H9 (cell line): ENCODE results near the gene HSPD1. TPM values are rescaled to one million over a fixed set of nuclear protein-coding genes. Genes with fewer than 3 reads are reported as not detected.
A peak's percentile ranks its signal among the peaks of the same experiment; 100 is the strongest.

ENCODE experiments used
- DNase-seq: peaks from one replicate; pipeline ENCODE4 v3.0.0-alpha.2; 2017
- H2AFZ ChIP-seq: one replicate; pipeline ENCODE4 v1.6.1; 2013; ENCODE audit warnings: mild to moderate bottlenecking, low read length, control low read depth, moderate library complexity
- H2AK5ac ChIP-seq: 2 replicates; pipeline ENCODE4 v1.6.1; 2013; ENCODE audit warnings: low read length, control low read depth, mixed read lengths; ENCODE audit not compliant: insufficient read length
- H2BK120ac ChIP-seq: one replicate; pipeline ENCODE4 v1.6.1; 2013; ENCODE audit warnings: low read depth, mild to moderate bottlenecking, low read length, control low read depth, inconsistent platforms; ENCODE audit not compliant: poor library complexity, severe bottlenecking
- H2BK12ac ChIP-seq: 2 replicates; pipeline ENCODE4 v1.6.1; 2013; ENCODE audit warnings: low read length, control low read depth, mixed read lengths, low read depth; ENCODE audit not compliant: insufficient read length
- H2BK15ac ChIP-seq: 2 replicates; pipeline ENCODE4 v1.6.1; 2013; ENCODE audit warnings: low read depth, low read length, control low read depth
- H2BK20ac ChIP-seq: one replicate; pipeline ENCODE4 v1.6.1; 2013; ENCODE audit warnings: low read depth, mild to moderate bottlenecking, low read length, control low read depth, inconsistent platforms; ENCODE audit not compliant: poor library complexity, severe bottlenecking
- H2BK5ac ChIP-seq: 2 replicates; pipeline ENCODE4 v1.6.1; 2013; ENCODE audit warnings: low read length, control low read depth, mixed read lengths; ENCODE audit not compliant: insufficient read length
- H3K14ac ChIP-seq: 2 replicates; pipeline ENCODE4 v1.6.1; 2013; ENCODE audit warnings: low read length, control low read depth; ENCODE audit not compliant: insufficient read depth
- H3K18ac ChIP-seq: 2 replicates; pipeline ENCODE4 v1.6.1; 2013; ENCODE audit warnings: low read depth, mild to moderate bottlenecking, mixed read lengths, low read length, control low read depth; ENCODE audit not compliant: insufficient read length
- H3K23ac ChIP-seq: 2 replicates; pipeline ENCODE4 v1.6.1; 2013; ENCODE audit warnings: low read length, control low read depth, mixed read lengths, low read depth; ENCODE audit not compliant: insufficient read length
- H3K23me2 ChIP-seq: 2 replicates; pipeline ENCODE4 v1.6.1; 2013; ENCODE audit warnings: low read depth, mild to moderate bottlenecking, mixed read lengths, low read length, control low read depth; ENCODE audit not compliant: insufficient read length, poor library complexity, severe bottlenecking
- H3K27ac ChIP-seq: 2 replicates; pipeline ENCODE4 v1.5.1; 2013; ENCODE audit warnings: low read length, control low read depth, mixed read lengths, low read depth; ENCODE audit not compliant: insufficient read length
- H3K27me3 ChIP-seq: 2 replicates; pipeline ENCODE4 v1.6.1; 2013; ENCODE audit warnings: low read length, control low read depth, inconsistent platforms; ENCODE audit not compliant: insufficient read depth
- H3K4ac ChIP-seq: 2 replicates; pipeline ENCODE4 v1.6.1; 2013; ENCODE audit warnings: low read depth, mild to moderate bottlenecking, control low read depth, inconsistent platforms, low read length, moderate library complexity
- H3K4me1 ChIP-seq: 2 replicates; pipeline ENCODE4 v1.6.1; 2013; ENCODE audit warnings: low read length, control low read depth, inconsistent platforms; ENCODE audit not compliant: insufficient read depth
- H3K4me2 ChIP-seq: 2 replicates; pipeline ENCODE4 v1.6.1; 2013; ENCODE audit warnings: low read length, control low read depth, mixed read lengths; ENCODE audit not compliant: insufficient read length, insufficient read depth
- H3K56ac ChIP-seq: 2 replicates; pipeline ENCODE4 v1.6.1; 2013; ENCODE audit warnings: low read depth, mild to moderate bottlenecking, mixed read lengths, low read length, control low read depth; ENCODE audit not compliant: insufficient read length
- H3K79me1 ChIP-seq: 2 replicates; pipeline ENCODE4 v1.6.1; 2013; ENCODE audit warnings: low read depth, mild to moderate bottlenecking, moderate library complexity, low read length, control low read depth, inconsistent platforms; ENCODE audit not compliant: insufficient read depth, poor library complexity, severe bottlenecking
- H3K79me2 ChIP-seq: 2 replicates; pipeline ENCODE4 v1.6.1; 2013; ENCODE audit warnings: low read length, control low read depth, inconsistent platforms; ENCODE audit not compliant: insufficient read depth
- H3K9ac ChIP-seq: 2 replicates; pipeline ENCODE4 v1.6.1; 2013; ENCODE audit warnings: low read length, control low read depth, mixed read lengths; ENCODE audit not compliant: insufficient read length; ENCODE audit errors: extremely low read depth
- H3K9me3 ChIP-seq: one replicate; pipeline ENCODE4 v1.6.1; 2013; ENCODE audit warnings: low read depth, low read length, inconsistent platforms; ENCODE audit not compliant: control insufficient read depth
- H3T11ph ChIP-seq: one replicate; pipeline ENCODE4 v1.6.1; 2013; ENCODE audit warnings: mild to moderate bottlenecking, low read length, control low read depth, inconsistent platforms
- H4K20me1 ChIP-seq: one replicate; pipeline ENCODE4 v1.6.1; 2013; ENCODE audit not compliant: control insufficient read depth, insufficient read length, insufficient read depth
- H4K5ac ChIP-seq: 2 replicates; pipeline ENCODE4 v1.6.1; 2013; ENCODE audit warnings: low read depth, mild to moderate bottlenecking, mixed read lengths, low read length, control low read depth; ENCODE audit not compliant: insufficient read length
- H4K8ac ChIP-seq: replicated peaks from 2 replicates; pipeline ENCODE4 v1.6.1; 2013; ENCODE audit warnings: low read length, control low read depth, mixed read lengths, low read depth; ENCODE audit not compliant: insufficient read length
- H4K91ac ChIP-seq: 2 replicates; pipeline ENCODE4 v1.6.1; 2013; ENCODE audit warnings: low read depth, mild to moderate bottlenecking, moderate library complexity, mixed read lengths, low read length, control low read depth; ENCODE audit not compliant: insufficient read length
- H3K27ac Mint-ChIP-seq, 3 experiments: 2 replicates in 2 of 3; 3 replicates in 1 of 3; pipeline ENCODE4 v1.8.0; 2020 to 2021; ENCODE audit warnings: mixed read lengths in 3 of 3, mild to moderate bottlenecking in 1 of 3, moderate library complexity in 1 of 3
- H3K27me3 Mint-ChIP-seq: 2 replicates; pipeline ENCODE4 v1.8.0; 2021; ENCODE audit warnings: low read depth, mild to moderate bottlenecking, moderate library complexity, mixed read lengths
- H3K36me3 Mint-ChIP-seq, 3 experiments: 2 replicates in 2 of 3; 3 replicates in 1 of 3; pipeline ENCODE4 v1.8.0; 2020 to 2021; ENCODE audit warnings: low read depth in 3 of 3, mixed read lengths in 3 of 3; ENCODE audit not compliant: insufficient read depth in 1 of 3
- H3K4me1 Mint-ChIP-seq, 2 experiments: 2 replicates each; pipeline ENCODE4 v1.8.0; 2020; ENCODE audit warnings: mixed read lengths in 2 of 2
- H3K4me3 Mint-ChIP-seq, 2 experiments: 2 replicates in 1 of 2; 3 replicates in 1 of 2; pipeline ENCODE4 v1.8.0; 2020 to 2021; ENCODE audit warnings: mild to moderate bottlenecking in 2 of 2, mixed read lengths in 2 of 2, moderate library complexity in 1 of 2
- H3K9me3 Mint-ChIP-seq, 2 experiments: 2 replicates in 1 of 2; 3 replicates in 1 of 2; pipeline ENCODE4 v1.8.0; 2020; ENCODE audit warnings: mild to moderate bottlenecking in 2 of 2, mixed read lengths in 2 of 2, moderate library complexity in 1 of 2
- WGBS: extraction: QIAGEN DNeasy Blood & Tissue Kit; methylation state at CpG from one replicate; pipeline ENCODE4 v1.1.7; 2013; ENCODE audit warnings: missing lambda C conversion rate, low lambda C conversion rate, mixed read lengths; ENCODE audit not compliant: insufficient read length; ENCODE audit errors: extremely low coverage; 5-methylcytosine and 5-hydroxymethylcytosine counted together
- total RNA-seq: library from RNA; stranded (reverse); gene quantifications from 2 replicates; pipeline ENCODE4 v1.2.1, GENCODE V29; 2021
- TF ChIP-seq, protein P1 (sequence below): fragments of 200-600 bp; sonication (generic); conservative IDR thresholded peaks from 3 replicates; pipeline ENCODE4 v1.8.0; 2021; ENCODE audit warnings: antibody characterized with exemption, mild to moderate bottlenecking

Gene HSPD1
- total RNA-seq, 1 experiment from 2014 or later: 846 TPM

DNA sequence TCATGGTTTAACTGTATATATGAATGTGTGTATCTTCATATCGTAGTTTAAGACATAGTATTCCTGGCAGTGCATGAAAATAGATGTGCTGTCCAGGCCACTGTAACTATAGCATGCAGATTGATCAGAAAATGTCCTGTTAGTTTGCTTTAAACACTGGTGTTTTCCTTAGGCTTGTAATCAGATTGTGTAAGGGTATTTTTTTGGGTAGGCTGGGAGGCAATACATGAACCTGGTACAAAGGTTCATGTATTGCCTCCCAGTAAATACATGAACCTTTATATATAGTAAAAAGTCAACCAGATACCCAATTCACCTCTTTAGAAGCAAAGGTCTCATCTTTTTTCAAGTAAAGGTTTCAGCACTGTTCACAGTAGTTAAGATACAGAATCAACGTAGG is 44.7 kb downstream of the HSPD1 start:
- TF ChIP-seq, protein P1, sequence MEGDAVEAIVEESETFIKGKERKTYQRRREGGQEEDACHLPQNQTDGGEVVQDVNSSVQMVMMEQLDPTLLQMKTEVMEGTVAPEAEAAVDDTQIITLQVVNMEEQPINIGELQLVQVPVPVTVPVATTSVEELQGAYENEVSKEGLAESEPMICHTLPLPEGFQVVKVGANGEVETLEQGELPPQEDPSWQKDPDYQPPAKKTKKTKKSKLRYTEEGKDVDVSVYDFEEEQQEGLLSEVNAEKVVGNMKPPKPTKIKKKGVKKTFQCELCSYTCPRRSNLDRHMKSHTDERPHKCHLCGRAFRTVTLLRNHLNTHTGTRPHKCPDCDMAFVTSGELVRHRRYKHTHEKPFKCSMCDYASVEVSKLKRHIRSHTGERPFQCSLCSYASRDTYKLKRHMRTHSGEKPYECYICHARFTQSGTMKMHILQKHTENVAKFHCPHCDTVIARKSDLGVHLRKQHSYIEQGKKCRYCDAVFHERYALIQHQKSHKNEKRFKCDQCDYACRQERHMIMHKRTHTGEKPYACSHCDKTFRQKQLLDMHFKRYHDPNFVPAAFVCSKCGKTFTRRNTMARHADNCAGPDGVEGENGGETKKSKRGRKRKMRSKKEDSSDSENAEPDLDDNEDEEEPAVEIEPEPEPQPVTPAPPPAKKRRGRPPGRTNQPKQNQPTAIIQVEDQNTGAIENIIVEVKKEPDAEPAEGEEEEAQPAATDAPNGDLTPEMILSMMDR: no peak
- peak overlapping the region; percentile 79 for H3K4me2 ChIP-seq
- WGBS: no CpG with 5 or more reads among the region's 2 CpGs
- H2BK12ac ChIP-seq: no peak overlapping the region
- H2BK5ac ChIP-seq: no peak overlapping the region
- H3K18ac ChIP-seq: no peak overlapping the region
- no peaks in the 10 kb centered on the region for H3K27me3 ChIP-seq
- Mint-ChIP-seq H3K4me1 (peaks cover 12 to 16% of the 10 kb centered on the region in 2 experiments), H3K36me3 (peaks cover 2 to 3% (median 3%) of the 10 kb centered on the region in 3 experiments; a peak in 5 of 7 replicates), H3K27me3 (no peaks in the 10 kb centered on the region), H3K9me3 (peaks cover 0 to 3% of the 10 kb centered on the region in 2 experiments; a peak in 2 of 5 replicates), H3K4me3 (peak overlapping the region; percentile 96 to 100), H3K27ac (0 out of 7 replicates have a peak overlapping the region, but pooled peaks of 1 of the 3 experiments have one; percentile 99)
- H4K8ac ChIP-seq: no peak overlapping the region
- DNase-seq: no peak
- H3K9ac ChIP-seq: peak overlapping the region; percentile 3
- H3K56ac ChIP-seq: no peak overlapping the region
- no peak overlapping the region for H2BK20ac ChIP-seq
- H3K23ac ChIP-seq: no peak overlapping the region
- H3K23me2 ChIP-seq: no peaks in the 10 kb centered on the region
- no peak overlapping the region for H2BK15ac ChIP-seq
- no peaks in the 10 kb centered on the region for H4K20me1 ChIP-seq
- no peak overlapping the region for H3K14ac ChIP-seq
- H3K9me3 ChIP-seq: no peaks in the 10 kb centered on the region
- H3K4ac ChIP-seq: no peak overlapping the region
- H3K79me1 ChIP-seq: peaks cover 4% of the 10 kb centered on the region
- H2BK120ac ChIP-seq: no peak overlapping the region
- H3K27ac ChIP-seq: no peak overlapping the region
- H3T11ph ChIP-seq: no peak overlapping the region
- peaks cover 23% of the 10 kb centered on the region; the same call in 1 of the 2 replicates for H3K79me2 ChIP-seq
- H2AK5ac ChIP-seq: no peak overlapping the region
- no peak overlapping the region for H2AFZ ChIP-seq
- H4K5ac ChIP-seq: no peak overlapping the region
- no peaks in the 10 kb centered on the region for H3K4me1 ChIP-seq
- no peak overlapping the region for H4K91ac ChIP-seq
